OCI-LY3 (cell line): ENCODE data around the gene WBP1.

Experiments
- H2AFZ ChIP-seq: fragments of 200-600, 300-600 bp; shearing (Covaris generic); 2 replicates; pipeline ENCODE4 v1.6.0; 2014; ENCODE audit warnings: antibody characterized with exemption, low read depth, low read length
- H3K27ac ChIP-seq: fragments of 200-600, 300-600 bp; sonication (generic); 2 replicates; pipeline ENCODE4 v1.5.1; 2014; ENCODE audit warnings: mild to moderate bottlenecking, low read length, moderate library complexity, mixed read lengths
- H3K27me3 ChIP-seq: fragments of 200-600, 300-600 bp; sonication (generic); 2 replicates; pipeline ENCODE4 v1.6.1; 2014; ENCODE audit warnings: low read depth, low read length, mixed read lengths
- H3K36me3 ChIP-seq: fragments of 200-600, 300-600 bp; sonication (generic); replicated peaks from 2 replicates; pipeline ENCODE3; 2014; ENCODE audit warnings: low read depth, low read length, mixed read lengths
- H3K4me1 ChIP-seq: fragments of 300-600, 200-600 bp; sonication (generic); 2 replicates; pipeline ENCODE4 v1.6.1; 2014; ENCODE audit warnings: low read length, mixed read lengths
- H3K4me2 ChIP-seq: fragments of 200-600, 300-600 bp; sonication (generic); 2 replicates; pipeline ENCODE4 v1.6.1; 2014; ENCODE audit warnings: low read length, mixed read lengths
- H3K4me3 ChIP-seq: fragments of 300-600, 200-600 bp; sonication (generic); 2 replicates; pipeline ENCODE4 v1.5.1; 2014; ENCODE audit warnings: antibody characterized with exemption, mild to moderate bottlenecking, low read length, moderate library complexity
- H3K79me2 ChIP-seq: fragments of 300-600, 200-600 bp; shearing (Covaris generic); 2 replicates; pipeline ENCODE4 v1.6.1; 2014; ENCODE audit warnings: mild to moderate bottlenecking, low read length, mixed read lengths
- H3K9ac ChIP-seq: fragments of 300-600, 200-600 bp; shearing (Covaris generic); 2 replicates; pipeline ENCODE4 v1.6.0; 2014; ENCODE audit warnings: mild to moderate bottlenecking, low read length, moderate library complexity
- H3K9me3 ChIP-seq: fragments of 200-600, 300-600 bp; shearing (Covaris generic); 2 replicates; pipeline ENCODE4 v1.6.1; 2014; ENCODE audit warnings: low read length, mixed read lengths; ENCODE audit not compliant: insufficient read depth
- H4K20me1 ChIP-seq: fragments of 200-600, 300-600 bp; sonication (generic); 2 replicates; pipeline ENCODE4 v1.6.1; 2016; ENCODE audit warnings: low read length, mixed read lengths; ENCODE audit not compliant: insufficient read depth
- CTCF ChIP-seq: fragments of 200-600, 300-600 bp; sonication (generic); IDR thresholded peaks from 2 replicates; pipeline ENCODE4 v1.5.1; 2014; ENCODE audit warnings: antibody characterized with exemption, low read length, low read depth
- EZH2phosphoT487 ChIP-seq: fragments of 200-600 bp; shearing (Covaris generic); IDR thresholded peaks from 2 replicates; pipeline ENCODE4 v1.6.1; 2018; ENCODE audit warnings: antibody characterized with exemption, mixed run types, low read depth

The WBP1 gene

GRCh38 chr2:74430502-74430901, 27.7 kb upstream of the WBP1 start:
- TF ChIP-seq EZH2phosphoT487: no peak
- Histone ChIP-seq H3K4me3 (no peak overlapping the region), H4K20me1 (no peaks in the 10 kb centered on the region), H3K27me3 (no peaks in the 10 kb centered on the region), H3K36me3 (peaks cover 9% of the 10 kb centered on the region), H3K79me2 (no peaks in the 10 kb centered on the region), H3K27ac (no peak overlapping the region), H3K9me3 (no peaks in the 10 kb centered on the region), H2AFZ (no peak overlapping the region), H3K9ac (no peak overlapping the region), H3K4me2 (no peak overlapping the region), H3K4me1 (no peaks in the 10 kb centered on the region)

- Histone ChIP-seq H3K27me3 (no peaks in the 10 kb centered on the region), H3K27ac (peak overlapping the region; percentile 44), H3K79me2 (no peaks in the 10 kb centered on the region), H3K4me3 (peak overlapping the region; percentile 23; the same call in 1 of the 2 replicates), H3K36me3 (no peaks in the 10 kb centered on the region), H4K20me1 (no peaks in the 10 kb centered on the region), H3K9ac (no peak overlapping the region), H3K4me2 (peak overlapping the region; percentile 62), H3K9me3 (no peaks in the 10 kb centered on the region), H2AFZ (no peak overlapping the region), H3K4me1 (peaks cover 35% of the 10 kb centered on the region)
- TF ChIP-seq CTCF (no peak), EZH2phosphoT487 (no peak)
Measured at GRCh38 chr2:74436111-74436805, 22.0 kb upstream of the WBP1 start.

- no peaks in the 10 kb centered on the region for H3K36me3 ChIP-seq
- no peak overlapping the region for H2AFZ ChIP-seq
- no peaks in the 10 kb centered on the region for H3K79me2 ChIP-seq
- no peak overlapping the region for H3K9ac ChIP-seq
- H3K4me3 ChIP-seq: peak overlapping the region; percentile 41
- H3K9me3 ChIP-seq: no peaks in the 10 kb centered on the region
- H3K27ac ChIP-seq: peak overlapping the region; percentile 44
- peak overlapping the region; percentile 62 for H3K4me2 ChIP-seq
- no peaks in the 10 kb centered on the region for H3K27me3 ChIP-seq
- peaks cover 35% of the 10 kb centered on the region for H3K4me1 ChIP-seq
- no peaks in the 10 kb centered on the region for H4K20me1 ChIP-seq
- no peak for TF ChIP-seq CTCF
- no peak for TF ChIP-seq EZH2phosphoT487
Measured at GRCh38 chr2:74436848-74437695, 21.2 kb upstream of the WBP1 start.

- Histone ChIP-seq H3K4me1 (peaks cover 35% of the 10 kb centered on the region), H3K4me2 (no peak overlapping the region)
Measured at GRCh38 chr2:74438248-74438647, 20.0 kb upstream of the WBP1 start.

More at GRCh38 chr2:74438248-74438647, 20.0 kb upstream of the WBP1 start:
- Histone ChIP-seq H2AFZ (no peak overlapping the region), H3K36me3 (no peaks in the 10 kb centered on the region), H3K27me3 (no peaks in the 10 kb centered on the region), H3K27ac (no peak overlapping the region), H4K20me1 (no peaks in the 10 kb centered on the region), H3K9me3 (no peaks in the 10 kb centered on the region), H3K79me2 (no peaks in the 10 kb centered on the region), H3K9ac (no peak overlapping the region), H3K4me3 (no peak overlapping the region)
- no peak for TF ChIP-seq CTCF
- TF ChIP-seq EZH2phosphoT487: no peak
